ENCODE measurements around the gene ENDOV.

ENDOV gene

DNA sequence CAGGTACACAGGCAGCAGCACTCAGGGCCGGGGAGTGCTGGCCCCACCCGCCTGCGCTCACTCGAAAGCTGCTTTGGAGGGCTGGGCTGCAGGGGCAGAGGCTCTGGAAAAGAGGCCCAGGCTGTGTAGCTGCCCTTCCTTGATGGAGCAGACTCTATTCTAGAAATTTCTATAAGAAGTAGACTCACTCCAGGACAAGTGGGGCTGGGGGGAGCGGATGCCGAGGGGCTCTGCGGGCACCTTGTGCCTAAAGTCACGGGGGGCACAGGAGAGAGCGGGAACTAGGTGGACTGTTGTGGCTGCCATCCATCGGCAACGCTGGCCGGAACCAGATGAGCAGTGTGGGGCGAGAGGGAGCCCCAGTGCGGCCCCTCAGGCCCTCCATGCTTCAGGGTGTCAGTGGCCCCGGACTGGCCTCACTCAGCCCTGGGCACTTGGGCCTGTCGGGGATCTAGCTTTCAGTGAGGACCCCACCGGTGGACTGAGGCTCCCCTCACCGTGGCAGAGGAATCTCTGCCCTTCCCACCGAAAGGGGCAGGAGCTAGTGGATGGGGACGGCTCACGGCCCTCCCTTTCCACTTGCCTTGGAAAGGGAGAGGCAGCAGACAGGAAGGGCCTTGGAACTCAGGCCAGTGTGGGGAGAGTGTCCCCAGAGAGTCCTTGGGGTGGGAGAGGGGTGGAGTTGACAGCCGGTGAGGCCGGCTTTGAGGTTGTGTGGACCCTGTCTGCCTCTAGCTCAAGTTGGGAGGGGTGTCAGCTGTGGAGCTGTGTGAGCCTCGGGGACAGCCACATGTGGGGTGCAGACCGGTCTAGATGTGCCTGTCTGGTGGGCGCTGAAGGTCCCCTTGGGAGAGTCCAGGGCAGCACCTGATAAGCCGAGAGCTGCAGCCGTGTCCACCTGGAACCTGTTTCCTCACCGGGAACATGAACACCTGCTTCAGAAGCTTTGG is 16.6 kb downstream of the ENDOV start:
- no peak for DNase-seq (ENCODE audit: low read depth)

DNA sequence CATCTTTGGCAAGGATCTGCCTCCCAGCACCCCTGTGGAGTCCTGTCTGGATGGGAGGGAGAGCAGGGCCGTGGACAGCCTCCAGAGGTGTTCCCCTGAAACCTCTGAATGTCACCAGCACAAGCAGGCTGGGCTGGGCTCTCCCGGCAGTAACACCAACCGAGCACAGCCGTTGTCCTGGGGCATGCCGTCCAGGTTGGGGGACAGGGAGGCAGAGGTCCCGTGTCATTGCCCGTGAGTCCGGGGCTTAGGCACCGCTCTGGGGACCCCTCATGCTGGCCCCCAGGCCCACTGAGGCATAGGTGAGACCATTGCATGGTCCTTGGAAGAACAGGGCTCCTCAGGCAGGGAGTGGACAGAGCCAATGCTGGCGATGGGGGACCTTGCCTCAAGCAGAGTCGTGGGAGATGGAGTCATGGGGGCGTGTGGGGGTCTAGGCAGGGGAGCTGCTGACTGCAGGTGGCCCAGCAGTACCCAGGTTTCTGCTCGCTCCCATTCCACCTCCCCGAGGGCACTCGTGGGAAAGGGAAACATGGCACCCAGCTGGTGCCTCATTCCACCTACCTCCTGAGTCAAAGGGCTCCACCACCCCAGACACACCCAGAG is 17.5 kb downstream of the ENDOV start:
- no peak for DNase-seq (ENCODE audit: low read depth)

DNA sequence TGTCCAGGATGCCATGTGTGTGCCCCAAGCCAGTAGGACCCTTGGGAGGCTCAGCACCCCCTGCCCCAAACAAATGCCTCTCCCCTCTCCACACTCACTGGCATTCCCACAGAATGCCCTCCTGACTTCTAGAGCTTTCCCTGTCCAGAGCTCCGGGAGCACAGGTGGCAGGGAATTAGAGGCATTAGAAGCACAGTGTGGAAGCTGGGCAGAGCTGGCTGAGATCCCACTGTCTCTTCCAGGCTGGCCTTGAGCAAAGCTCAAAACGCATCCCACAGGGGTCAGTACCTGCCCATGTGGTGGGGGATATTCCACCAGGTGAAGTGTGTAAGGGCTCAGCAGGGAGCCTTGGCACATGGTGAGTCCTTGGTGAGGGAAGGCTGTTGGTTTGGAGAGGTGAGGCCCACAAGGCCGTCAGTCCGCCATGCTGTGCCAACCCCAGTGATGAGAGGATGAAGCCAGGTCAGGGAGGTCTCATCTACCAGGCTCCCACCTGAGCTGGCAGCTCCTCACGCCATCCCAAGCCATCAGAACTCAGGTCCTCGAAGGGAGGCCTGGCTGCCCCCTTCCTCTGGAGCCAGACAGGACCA is 18.1 kb downstream of the ENDOV start:
- DNase-seq (ENCODE audit: low read depth) = no peak

DNA sequence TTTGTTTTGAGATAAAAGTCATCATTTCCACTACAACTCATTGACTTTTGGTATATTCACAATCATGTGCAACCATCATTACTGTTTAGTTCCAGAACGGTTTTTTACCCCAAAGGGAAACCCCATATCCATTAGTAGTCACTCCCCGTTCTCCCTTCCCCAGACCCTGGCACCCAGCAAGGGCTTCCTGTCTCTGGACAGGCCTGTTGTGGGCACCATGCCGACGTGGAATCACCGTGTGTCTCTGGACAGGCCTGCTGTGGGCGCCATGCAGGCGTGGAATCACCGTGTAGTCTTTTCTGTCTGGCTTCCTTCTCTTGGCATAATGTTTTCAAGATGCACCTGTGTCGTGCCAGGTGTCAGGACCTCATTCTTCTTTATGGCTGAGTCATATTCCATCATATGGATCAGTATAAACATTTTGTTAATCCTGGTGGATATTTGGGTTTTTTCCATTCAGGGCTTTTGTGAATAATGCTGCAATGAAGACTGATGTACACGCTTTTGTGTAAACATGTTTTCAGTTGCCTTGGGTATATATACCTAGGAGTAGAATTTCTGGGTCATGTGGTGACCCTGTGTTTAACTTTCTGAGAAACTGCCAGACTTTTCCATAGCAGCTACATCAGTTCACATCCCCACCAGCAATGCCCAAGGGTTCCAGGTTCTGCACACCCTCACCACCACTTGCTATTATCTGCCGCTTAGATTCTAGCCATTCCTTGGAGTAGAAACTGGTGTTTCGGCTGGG is 19.1 kb downstream of the ENDOV start:
- DNase-seq (ENCODE audit: low read depth) = no peak

DNA sequence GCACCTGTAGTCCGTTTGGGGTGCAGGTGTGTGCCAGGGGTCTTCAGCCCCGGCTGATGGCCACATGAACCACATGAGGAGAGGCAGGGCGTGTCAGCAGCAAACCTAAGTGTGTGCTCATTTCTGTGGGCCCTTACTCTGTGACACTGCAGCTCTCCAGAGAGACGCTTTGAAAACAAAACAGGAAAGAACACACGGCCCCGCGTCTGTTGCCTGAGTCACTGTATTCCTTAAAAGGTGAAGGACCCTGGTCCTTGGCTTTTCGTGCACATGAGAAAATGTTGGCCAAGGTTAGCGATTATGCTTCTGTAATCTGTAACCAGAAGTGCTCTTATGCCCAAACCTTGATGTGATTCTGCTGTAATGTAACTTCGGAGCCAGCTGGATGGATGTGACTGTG is 22.6 kb downstream of the ENDOV start:
- no peak for DNase-seq (ENCODE audit: low read depth)

DNA sequence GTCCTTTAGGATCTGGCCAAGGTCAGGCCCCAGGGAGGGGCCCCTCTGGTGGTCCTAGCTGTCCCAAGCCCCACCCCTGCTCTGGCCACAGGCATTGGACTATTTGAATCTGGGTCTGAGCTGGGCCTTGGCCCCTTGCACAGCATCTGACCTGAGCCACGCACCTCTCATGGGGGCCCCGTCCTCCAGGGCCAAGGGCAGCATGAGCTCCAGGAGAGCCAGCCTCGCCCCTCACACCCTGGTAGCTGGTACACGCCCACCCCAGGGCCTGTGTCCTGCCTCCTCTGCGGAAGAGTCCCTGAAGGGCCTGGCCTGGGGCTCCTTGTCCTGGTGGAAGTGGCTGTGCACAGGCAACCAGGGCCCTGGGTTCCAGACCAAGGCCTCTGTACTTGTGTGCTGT is 23.8 kb downstream of the ENDOV start:
- DNase-seq (ENCODE audit: low read depth) = no peak

DNA sequence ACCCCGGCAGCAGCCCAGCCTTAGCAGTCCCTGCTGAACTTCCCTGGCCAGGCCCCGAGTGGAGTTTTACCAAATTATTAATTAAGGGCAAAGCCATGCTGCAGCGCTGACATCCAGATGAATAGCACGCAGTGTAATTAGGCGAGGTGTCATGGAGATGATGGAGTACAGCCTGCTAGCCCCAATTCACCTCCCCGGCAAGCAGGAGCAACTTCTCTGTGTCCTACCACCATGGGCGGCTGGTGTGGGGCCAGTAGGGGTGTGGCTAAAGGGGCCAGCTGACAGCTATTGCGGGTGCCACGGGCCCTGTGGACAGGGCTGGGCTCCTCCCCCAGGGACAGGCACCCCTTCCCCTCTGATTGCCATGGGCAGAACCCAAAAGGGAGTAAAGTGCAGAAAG is 24.5 kb downstream of the ENDOV start:
- no peak for DNase-seq (ENCODE audit: low read depth)

DNA sequence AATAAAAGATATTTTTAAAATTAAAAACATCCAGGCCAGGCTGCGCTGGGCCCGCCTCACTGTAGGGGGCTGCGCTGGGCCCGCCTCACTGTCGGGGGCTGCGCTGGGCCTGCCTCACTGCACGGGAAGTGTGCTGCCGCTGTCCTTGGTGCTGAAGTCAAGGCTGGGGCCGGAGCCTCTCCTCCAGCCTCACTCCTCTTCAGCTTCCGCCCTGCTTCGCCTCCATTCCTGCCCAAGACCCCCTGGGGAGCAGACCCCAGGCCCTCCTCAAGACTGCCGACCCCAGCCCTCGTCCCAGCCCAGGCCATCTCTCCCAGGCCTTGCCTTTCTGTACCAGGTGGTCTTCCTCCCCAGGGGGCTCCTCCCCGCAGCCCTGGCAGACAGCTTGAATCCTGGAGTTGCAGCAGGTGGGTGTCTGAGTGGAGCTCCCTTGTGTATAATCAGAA is 26.2 kb downstream of the ENDOV start:
- no peak for DNase-seq (ENCODE audit: low read depth)

DNA sequence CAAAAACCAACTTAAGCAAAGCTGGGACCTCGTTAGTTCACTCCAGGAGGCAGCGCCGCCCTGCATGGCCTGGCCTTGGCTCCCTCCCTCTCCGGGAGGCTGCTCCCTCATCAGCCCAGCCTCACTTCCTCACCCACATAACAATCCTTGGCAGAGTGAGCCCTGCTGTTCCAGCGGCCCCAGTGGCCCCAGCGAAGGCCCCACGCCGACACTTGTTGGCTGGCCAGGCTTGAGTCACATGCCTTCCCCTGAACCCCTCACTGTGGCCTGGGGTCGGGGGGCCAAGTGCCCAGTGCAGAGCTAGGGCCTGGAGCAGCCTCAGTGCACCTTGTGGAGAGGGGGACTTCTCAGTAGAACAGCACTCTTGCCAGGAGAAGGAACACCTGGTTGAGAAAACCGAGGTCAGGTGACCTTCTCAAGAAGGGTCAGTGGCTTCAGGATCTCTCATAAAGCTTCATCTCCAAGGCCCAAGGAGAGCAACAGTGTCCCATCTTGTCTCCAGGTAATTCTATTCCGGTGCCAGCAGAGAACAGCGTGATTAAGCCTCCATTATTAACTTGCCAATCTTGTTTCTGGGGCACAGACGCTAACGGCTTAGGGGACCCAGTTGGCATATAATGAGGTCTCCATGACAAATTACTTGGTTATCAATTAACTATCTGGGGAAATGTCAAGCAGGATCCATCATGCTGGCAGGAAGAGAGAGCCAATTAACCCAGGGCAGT is 26.8 kb downstream of the ENDOV start:
- no peak for DNase-seq (ENCODE audit: low read depth)

DNA sequence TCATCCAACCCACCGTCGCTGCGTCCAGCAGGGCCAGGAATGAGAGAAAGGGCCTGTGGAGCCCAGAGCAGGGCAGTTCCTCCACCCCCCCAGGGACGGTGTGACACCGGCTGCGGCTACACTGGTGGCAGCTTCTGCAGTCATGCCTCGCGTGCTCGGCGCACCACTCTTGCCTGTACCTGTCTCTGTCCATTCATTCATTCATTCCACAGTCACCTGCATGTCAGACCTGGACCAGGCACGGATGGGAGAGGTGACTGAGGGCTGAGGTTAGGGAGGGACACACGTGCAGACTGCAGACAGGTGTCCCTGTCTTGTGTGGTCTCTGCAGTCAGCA is 27.3 kb downstream of the ENDOV start:
- no peak for DNase-seq (ENCODE audit: low read depth)

DNA sequence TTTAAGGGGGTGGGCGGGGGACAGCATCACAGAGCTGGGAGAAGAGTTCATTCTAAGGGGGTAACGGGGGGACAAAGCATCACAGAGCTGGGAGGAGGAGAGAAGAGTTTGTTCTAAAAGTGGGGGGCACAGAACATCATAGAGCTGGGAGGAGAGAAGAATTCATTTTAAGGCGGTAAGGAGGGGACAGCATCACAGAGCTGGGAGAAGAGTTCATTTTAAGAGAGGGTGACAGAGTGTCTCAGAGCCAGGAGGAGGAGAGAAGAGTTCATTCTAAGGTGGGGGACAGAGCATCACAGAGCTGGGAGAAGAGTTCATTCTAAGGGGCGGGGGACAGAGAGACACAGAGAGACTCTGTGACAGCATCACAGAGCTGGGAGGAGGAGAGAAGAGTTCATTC is 27.8 kb downstream of the ENDOV start:
- DNase-seq (ENCODE audit: low read depth) = no peak

DNA sequence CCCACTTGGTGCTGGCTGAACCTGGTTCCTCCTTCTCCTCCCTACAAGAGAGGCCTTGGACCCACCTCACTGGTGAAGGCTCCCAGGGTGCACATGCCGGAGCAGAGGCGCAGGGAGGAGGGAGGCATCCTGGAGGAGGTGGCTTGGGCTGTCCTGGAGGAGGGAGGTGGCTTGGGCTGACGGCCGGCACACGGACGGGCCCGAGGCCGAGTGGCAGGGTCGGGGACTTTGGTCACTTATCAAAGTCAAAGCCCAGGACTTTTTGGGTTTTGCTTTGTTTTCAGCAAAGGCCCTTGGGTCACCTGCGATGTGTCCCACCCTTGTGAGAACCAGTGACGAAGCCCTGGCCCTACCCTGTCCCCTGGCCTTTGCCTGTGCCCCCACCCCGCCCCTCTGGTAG is 28.5 kb downstream of the ENDOV start:
- no peak for DNase-seq (ENCODE audit: low read depth)

DNA sequence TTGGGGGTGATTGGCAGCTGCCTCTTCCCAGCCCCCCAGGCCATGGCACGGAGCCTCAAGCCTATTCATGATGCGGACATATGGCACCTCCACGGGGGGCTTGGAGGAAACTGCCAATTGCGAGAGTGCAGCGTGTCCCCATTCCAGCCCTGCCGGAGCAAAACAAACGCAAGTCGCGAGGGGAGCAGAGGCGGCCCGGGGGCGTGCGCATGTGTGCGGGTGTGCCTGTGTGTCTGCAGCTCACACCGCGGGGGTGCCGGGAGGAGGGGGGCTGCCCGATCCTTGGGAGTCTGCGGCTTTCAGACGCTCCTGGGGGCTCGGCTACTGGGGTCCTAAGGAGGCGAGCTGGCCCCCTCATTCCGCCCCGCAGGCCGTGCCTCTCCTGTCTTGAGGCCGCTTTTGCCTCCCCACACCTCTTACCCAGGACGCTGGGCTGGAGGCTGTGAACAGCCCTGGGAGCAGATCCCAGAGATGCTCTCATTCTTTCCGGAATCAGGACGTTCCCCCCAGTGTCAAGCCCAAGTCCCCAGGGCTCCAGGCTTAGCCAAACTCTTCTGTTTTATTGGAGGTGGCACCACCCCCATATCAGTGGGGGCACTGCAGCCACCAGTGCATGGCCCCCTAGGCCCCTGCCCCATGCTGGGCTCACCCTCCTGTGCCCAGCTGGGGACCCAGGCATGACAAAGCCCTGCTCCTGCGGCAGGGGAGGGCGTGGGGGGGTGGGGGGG is 29.1 kb downstream of the ENDOV start:
- DNase-seq (ENCODE audit: low read depth) = no peak

DNA sequence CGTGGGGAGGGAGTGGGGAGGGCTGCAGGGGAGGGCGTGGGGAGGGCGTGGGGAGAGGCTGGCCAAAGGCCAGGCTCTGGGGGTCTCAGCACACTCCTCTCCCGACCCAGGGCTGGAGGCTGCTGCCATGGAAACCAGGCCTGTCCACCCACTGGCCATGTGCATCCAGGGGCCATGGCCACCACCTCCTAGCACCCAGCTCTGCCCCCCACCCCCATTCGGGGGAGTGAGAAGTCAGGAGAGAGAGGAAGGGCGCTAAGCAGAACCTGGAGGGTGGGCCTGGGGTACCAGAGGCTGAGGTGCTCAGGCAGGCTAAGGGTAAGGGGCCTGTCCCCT is 29.6 kb downstream of the ENDOV start:
- DNase-seq (ENCODE audit: low read depth) = no peak

DNA sequence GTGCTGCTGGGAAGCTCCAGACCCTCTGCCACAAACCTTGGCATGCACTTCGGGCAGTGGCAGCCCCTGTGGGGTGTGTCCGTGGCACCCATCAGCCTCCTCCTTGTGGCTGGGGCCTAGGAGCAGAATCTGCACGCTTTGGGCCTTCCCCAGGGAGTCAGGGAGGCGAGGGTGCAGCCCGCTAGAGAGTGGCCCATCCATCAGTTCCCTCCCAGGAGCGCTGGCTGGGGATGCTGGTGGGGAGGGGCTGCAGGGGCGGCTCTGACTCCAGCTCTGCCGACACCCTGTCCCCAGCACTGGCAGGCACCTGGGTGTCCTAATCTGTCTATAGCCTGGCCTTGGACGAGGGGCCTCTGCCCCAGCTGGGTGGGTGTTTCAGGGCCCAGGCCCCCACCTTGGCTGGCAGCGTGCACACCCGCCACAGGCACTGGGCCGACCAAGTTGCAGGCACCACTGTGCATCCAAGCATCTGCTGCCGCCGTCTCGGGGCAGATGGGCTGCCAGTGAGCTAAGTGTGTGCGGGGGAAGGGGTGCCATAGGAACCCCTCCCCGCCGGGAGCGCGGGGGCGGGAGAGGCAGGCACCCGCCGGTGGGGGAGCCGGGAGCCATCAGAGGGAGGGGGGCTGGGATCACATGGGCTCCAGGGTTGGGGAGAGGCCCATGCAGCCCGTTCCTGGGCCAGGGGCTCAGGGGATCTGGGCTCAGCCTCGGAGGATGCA is 30.2 kb downstream of the ENDOV start:
- DNase-seq (ENCODE audit: low read depth) = no peak

DNA sequence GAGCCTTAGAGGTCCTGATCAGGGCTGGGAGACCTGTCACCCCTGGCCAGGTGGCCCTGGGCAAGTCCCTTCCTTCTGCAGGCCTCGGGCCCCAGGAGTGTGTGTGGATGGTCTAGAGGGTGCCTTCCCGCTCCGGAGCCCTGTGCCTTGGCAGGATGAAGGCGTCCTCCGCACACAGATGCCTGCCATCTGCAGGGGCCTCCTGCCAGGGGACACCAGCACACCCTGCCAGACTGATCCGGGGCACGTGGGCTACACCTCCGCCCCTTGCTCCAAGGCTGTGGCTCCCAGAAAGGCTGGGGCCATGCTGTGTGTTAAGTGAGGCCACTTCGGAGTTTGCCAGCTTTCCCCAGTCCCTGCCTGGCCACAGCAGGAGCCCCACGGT is 30.8 kb downstream of the ENDOV start:
- no peak for DNase-seq (ENCODE audit: low read depth)

DNA sequence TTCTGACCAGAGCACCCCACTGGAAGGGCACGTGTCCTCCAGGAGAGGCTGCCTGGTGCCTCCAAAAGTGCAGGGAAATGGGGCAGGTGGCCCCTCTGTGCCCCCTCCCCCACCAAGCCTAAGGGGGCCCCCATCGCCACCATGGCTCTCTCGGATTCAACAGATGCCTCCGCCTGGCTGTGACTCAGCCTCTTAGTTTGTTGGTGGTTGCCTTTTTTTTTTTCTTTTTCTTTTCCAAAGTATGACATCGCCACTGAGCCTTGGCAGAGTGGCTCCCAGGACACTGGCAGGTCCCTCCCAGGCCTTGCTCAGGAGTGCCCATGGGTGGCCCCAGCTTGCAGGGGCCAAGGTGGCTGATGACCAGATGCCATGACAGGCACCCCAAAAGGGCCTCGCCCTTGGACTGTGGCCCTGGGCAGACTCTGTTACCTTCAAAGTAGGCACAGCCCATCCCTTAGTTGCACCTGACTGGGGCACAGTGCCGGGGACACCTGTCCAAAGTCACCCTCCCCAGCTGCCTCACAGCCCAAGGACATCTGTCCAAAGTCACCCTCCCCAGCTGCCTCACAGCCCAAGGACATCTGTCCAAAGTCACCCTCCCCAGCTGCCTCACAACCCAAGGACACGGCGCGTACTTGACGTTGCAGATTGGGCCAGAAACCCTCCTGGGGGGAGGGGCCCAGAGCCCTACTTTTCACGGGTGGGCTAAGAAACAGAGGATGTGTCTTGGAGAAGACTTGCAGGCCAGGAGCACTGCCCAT is 31.9 kb downstream of the ENDOV start:
- DNase-seq (ENCODE audit: low read depth) = no peak

DNA sequence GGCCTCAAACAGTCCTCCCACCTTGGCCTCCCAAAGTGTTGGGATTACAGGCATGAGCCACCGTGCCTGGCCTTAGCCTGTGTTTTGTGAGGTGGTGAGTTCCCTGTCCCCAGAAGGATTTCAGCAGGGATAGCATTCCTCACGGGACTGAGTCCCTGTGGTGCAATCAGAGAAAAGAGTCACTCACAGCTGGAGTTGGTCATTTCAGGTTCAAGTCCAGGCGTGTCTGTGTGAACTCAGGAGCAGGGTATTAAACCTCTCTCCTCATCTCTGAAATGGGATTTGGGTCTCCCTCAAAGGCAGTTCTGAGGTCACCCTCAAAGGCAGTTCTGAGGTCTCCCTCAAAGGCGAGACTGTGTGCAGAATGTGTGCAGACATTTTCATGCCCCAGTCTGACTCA is 32.8 kb downstream of the ENDOV start:
- no peak for DNase-seq (ENCODE audit: low read depth)

DNA sequence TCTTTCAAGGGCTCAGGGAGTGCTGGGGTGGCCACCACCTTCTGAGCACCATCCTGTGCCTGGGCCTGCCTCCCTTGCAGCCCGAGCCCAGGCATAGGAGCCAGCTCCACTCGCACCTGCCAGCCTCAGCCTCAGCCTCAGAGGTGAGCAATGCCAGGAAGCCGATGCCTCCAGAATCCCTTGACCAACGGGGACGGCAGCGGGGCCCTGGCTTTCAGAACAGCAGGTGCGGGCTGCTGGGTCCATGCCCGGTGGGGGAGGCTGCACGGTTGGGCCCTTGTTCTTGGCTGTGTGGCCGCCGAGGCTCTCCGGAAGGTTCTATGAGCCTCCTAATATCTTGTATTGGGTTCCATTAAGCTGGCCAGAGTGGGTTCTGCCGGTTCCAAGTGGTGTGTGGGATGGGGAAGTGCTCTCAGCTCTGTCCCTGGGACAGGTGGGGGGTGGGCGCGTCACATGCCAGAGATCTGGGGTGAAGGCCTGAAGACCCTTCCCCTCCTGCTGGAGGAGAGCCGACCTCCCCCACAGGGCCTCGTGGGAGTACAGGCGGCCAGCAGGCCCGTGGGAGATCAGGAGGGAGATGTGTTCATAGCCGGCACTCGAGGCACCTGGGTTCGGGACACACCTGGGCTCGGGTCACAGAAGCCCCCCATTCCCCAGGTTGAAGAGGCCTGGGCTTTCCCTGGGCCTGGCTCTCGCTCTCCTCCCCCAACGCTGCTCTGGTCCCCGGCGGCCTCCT is 34.4 kb downstream of the ENDOV start:
- no peak for DNase-seq (ENCODE audit: low read depth)
